GM12801 (cell line): Measurements from ENCODE around the gene APBB2.

Experiments used
- TF ChIP-seq, protein P1 (sequence below): IDR thresholded peaks from one replicate; pipeline ENCODE4 v1.5.1; 2011; ENCODE audit warnings: control low read depth; ENCODE audit not compliant: insufficient read length; ENCODE audit errors: extremely low read depth

The APBB2 gene

DNA sequence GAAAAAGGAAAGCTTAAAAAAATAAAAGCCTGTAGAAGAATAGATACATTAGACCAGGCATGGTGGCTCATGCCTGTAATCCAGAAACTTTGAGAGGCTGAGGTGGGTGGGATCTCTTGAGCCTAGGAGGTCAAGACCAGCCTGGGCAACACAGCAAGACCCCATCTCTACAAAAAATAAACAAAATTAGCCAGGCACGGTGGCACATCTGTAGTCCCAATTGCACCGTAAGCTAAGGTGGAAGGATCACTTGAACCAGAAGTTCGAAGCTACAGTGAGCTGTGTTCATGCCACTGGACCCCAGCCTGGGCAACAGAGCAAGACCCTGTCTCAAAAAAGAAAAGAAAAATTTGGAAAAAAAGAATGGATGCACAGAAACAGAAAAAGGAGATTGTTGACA is 149.4 kb downstream of the APBB2 start:
- TF ChIP-seq, protein P1, sequence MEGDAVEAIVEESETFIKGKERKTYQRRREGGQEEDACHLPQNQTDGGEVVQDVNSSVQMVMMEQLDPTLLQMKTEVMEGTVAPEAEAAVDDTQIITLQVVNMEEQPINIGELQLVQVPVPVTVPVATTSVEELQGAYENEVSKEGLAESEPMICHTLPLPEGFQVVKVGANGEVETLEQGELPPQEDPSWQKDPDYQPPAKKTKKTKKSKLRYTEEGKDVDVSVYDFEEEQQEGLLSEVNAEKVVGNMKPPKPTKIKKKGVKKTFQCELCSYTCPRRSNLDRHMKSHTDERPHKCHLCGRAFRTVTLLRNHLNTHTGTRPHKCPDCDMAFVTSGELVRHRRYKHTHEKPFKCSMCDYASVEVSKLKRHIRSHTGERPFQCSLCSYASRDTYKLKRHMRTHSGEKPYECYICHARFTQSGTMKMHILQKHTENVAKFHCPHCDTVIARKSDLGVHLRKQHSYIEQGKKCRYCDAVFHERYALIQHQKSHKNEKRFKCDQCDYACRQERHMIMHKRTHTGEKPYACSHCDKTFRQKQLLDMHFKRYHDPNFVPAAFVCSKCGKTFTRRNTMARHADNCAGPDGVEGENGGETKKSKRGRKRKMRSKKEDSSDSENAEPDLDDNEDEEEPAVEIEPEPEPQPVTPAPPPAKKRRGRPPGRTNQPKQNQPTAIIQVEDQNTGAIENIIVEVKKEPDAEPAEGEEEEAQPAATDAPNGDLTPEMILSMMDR: no peak

- TF ChIP-seq, protein P1: no peak
Measured at GRCh38 chr4:41061482-41062185, 152.7 kb downstream of the APBB2 start.

GRCh38 chr4:41060352-41061334 is 153.7 kb downstream of the APBB2 start:
- TF ChIP-seq, protein P1: no peak

- TF ChIP-seq, protein P1: no peak
Measured at GRCh38 chr4:41058426-41058825, 155.9 kb downstream of the APBB2 start.

GRCh38 chr4:41057467-41057866 is 156.9 kb downstream of the APBB2 start:
- TF ChIP-seq, protein P1: no peak

DNA sequence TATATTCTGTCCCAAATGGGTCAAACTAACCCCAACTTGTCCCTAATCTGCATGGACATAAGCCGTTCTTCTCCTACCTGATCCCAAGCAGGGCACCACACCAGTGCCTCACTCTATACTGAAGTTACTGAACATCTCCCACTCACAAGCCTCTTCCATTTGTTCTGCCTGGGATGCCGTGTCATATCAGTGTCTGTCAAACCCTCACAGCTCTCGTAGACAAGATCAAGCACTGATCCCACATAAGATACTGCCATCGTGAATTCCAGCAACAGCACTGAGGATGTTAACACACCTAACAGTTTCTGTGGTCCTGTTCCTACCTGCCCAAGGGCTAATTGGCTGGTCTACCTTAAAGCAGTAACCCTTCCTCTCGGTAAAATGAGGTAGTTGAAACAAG is 162.1 kb downstream of the APBB2 start:
- TF ChIP-seq, protein P1: no peak
